ENCODE measurements around the gene TCTN3.
"Not testable (repeated sequence)": the region's sequence is repeated elsewhere in the genome, so short reads cannot be mapped to it uniquely, and the experiment has no call there.

Gene TCTN3

GRCh38 chr10:95635319-95635733 is 58.4 kb downstream of the TCTN3 start:
- DNase-seq (ENCODE audit: low spot score): no peak
- FAIRE-seq: no peak

GRCh38 chr10:95628786-95629185 is 64.9 kb downstream of the TCTN3 start:
- DNase-seq (ENCODE audit: low spot score): peak; percentile 90
- FAIRE-seq: peak; percentile 99

GRCh38 chr10:95626500-95626899 is 67.2 kb downstream of the TCTN3 start:
- no peak for FAIRE-seq
- DNase-seq (ENCODE audit: low spot score): no peak

- not testable (repeated sequence) for DNase-seq (ENCODE audit: low spot score); FAIRE-seq
Measured at GRCh38 chr10:95620415-95620814, 73.3 kb downstream of the TCTN3 start.

- FAIRE-seq (no peak), DNase-seq (ENCODE audit: low spot score) (no peak)
Measured at GRCh38 chr10:95618101-95618500, 75.6 kb downstream of the TCTN3 start.

- FAIRE-seq: no peak
- DNase-seq (ENCODE audit: low spot score): no peak
Measured at GRCh38 chr10:95616446-95616845, 77.3 kb downstream of the TCTN3 start.

All from RCC 7860 (cell line).